Glutamatergic neuron (in vitro differentiated cells): Measurements from ENCODE around the gene EMC9. TPM values are rescaled to one million over a fixed set of nuclear protein-coding genes. Genes with fewer than 3 reads are reported as not detected.

Experiments
- DNase-seq: peaks from one replicate; pipeline ENCODE4 v3.0.0; 2022
- H3K27ac Mint-ChIP-seq: one replicate; pipeline ENCODE4 v1.8.0; 2020; ENCODE audit warnings: mild to moderate bottlenecking, mixed read lengths, inconsistent platforms; ENCODE audit not compliant: unreplicated experiment
- H3K27me3 Mint-ChIP-seq: one replicate; pipeline ENCODE4 v1.8.0; 2020; ENCODE audit warnings: mild to moderate bottlenecking, moderate library complexity, mixed read lengths, inconsistent platforms; ENCODE audit not compliant: unreplicated experiment
- H3K36me3 Mint-ChIP-seq: one replicate; pipeline ENCODE4 v1.8.0; 2020; ENCODE audit warnings: mild to moderate bottlenecking, mixed read lengths, inconsistent platforms; ENCODE audit not compliant: unreplicated experiment
- H3K4me1 Mint-ChIP-seq: one replicate; pipeline ENCODE4 v1.8.0; 2020; ENCODE audit warnings: mild to moderate bottlenecking, low read depth, mixed read lengths, inconsistent platforms; ENCODE audit not compliant: unreplicated experiment
- H3K4me3 Mint-ChIP-seq: one replicate; pipeline ENCODE4 v1.8.0; 2020; ENCODE audit warnings: mild to moderate bottlenecking, mixed read lengths, inconsistent platforms; ENCODE audit not compliant: unreplicated experiment
- H3K9me3 Mint-ChIP-seq: one replicate; pipeline ENCODE4 v1.8.0; 2020; ENCODE audit warnings: mild to moderate bottlenecking, moderate library complexity, mixed read lengths, inconsistent platforms; ENCODE audit not compliant: unreplicated experiment
- CTCF ChIP-seq: fragments of 200-600 bp; sonication (generic); IDR thresholded peaks from one replicate; pipeline ENCODE4 v1.5.0; 2021; ENCODE audit not compliant: partially characterized antibody, unreplicated experiment
- total RNA-seq: library from RNA; stranded (reverse); fragmentation: NEBNext Ultra II Directional; extraction: Animal tissue kit (Norgen Biotek cat#: 25700); gene quantifications from one replicate; pipeline ENCODE4 v1.2.1, GENCODE V29; 2021; ENCODE audit not compliant: unreplicated experiment

The EMC9 gene
- total RNA-seq, 1 donor from 2014 or later = 18.1 TPM

GRCh38 chr14:24093901-24094840 is 47.2 kb downstream of the EMC9 start, which contains the start of gene PCK2:
TSS of gene PCK2 (plus strand) at chr14:24094311. CDS start at chr14:24094406, 95 bp downstream.
- peaks cover 29% of the 10 kb centered on the region for H3K4me1 Mint-ChIP-seq
- H3K27ac Mint-ChIP-seq = peak within 1 kb of the TSS; percentile 98
- no peaks in the 10 kb centered on the region for H3K36me3 Mint-ChIP-seq
- TF ChIP-seq CTCF = no peak
- peaks cover 14% of the 10 kb centered on the region for H3K27me3 Mint-ChIP-seq
- DNase-seq = peak; percentile 89
- peaks cover 12% of the 10 kb centered on the region for H3K9me3 Mint-ChIP-seq
- H3K4me3 Mint-ChIP-seq = peak within 1 kb of the TSS; percentile 100

- Mint-ChIP-seq H3K36me3 (no peaks in the 10 kb centered on the region), H3K4me1 (peaks cover 29% of the 10 kb centered on the region), H3K27ac (peak overlapping the region; percentile 94)
These were observed 48.0 kb downstream of the EMC9 start for GRCh38 chr14:24093207-24093900.

GRCh38 chr14:24092505-24093206 is 48.7 kb downstream of the EMC9 start:
- Mint-ChIP-seq H3K27ac (peak overlapping the region; percentile 94), H3K4me1 (peaks cover 29% of the 10 kb centered on the region), H3K27me3 (peaks cover 14% of the 10 kb centered on the region), H3K4me3 (peak overlapping the region; percentile 82), H3K36me3 (no peaks in the 10 kb centered on the region), H3K9me3 (peaks cover 12% of the 10 kb centered on the region)
- no peak for DNase-seq
- TF ChIP-seq CTCF = no peak

More at GRCh38 chr14:24093207-24093900, 48.0 kb downstream of the EMC9 start:
- H3K27me3 Mint-ChIP-seq = peaks cover 14% of the 10 kb centered on the region
- DNase-seq = no peak
- H3K4me3 Mint-ChIP-seq = peak overlapping the region; percentile 82
- no peak for TF ChIP-seq CTCF
- H3K9me3 Mint-ChIP-seq = peaks cover 12% of the 10 kb centered on the region

- H3K9me3 Mint-ChIP-seq = peaks cover 14% of the 10 kb centered on the region
- peaks cover 16% of the 10 kb centered on the region for H3K27me3 Mint-ChIP-seq
These were observed 49.3 kb downstream of the EMC9 start for GRCh38 chr14:24092110-24092504.

More at GRCh38 chr14:24092110-24092504, 49.3 kb downstream of the EMC9 start:
- DNase-seq = no peak
- Mint-ChIP-seq H3K4me1 (peaks cover 30% of the 10 kb centered on the region), H3K36me3 (peaks cover 5% of the 10 kb centered on the region), H3K27ac (peak overlapping the region; percentile 28), H3K4me3 (peak overlapping the region; percentile 52)
- no peak for TF ChIP-seq CTCF
